Ishikawa (cell line): ENCODE measurements around the gene COG1.

ENCODE experiments used
- CEBPB ChIP-seq: IDR thresholded peaks from 2 replicates; pipeline ENCODE4 v1.6.1; 2012
- CREB1 ChIP-seq: IDR thresholded peaks from 2 replicates; pipeline ENCODE4 v1.6.1; 2012; ENCODE audit warnings: low read depth
- EGR1 ChIP-seq: IDR thresholded peaks from 2 replicates; pipeline ENCODE4 v1.6.1; 2012
- EP300 ChIP-seq: IDR thresholded peaks from 2 replicates; pipeline ENCODE4 v1.6.1; 2012; ENCODE audit warnings: borderline replicate concordance
- FOXM1 ChIP-seq: IDR thresholded peaks from 2 replicates; pipeline ENCODE4 v1.6.1; 2012; ENCODE audit warnings: low read depth, borderline replicate concordance
- RAD21 ChIP-seq: IDR thresholded peaks from 2 replicates; pipeline ENCODE4 v1.6.1; 2012; ENCODE audit warnings: low read depth
- TAF1 ChIP-seq: IDR thresholded peaks from 2 replicates; pipeline ENCODE4 v1.6.1; 2012; ENCODE audit warnings: low read depth, mild to moderate bottlenecking
- TEAD4 ChIP-seq: IDR thresholded peaks from 2 replicates; pipeline ENCODE4 v1.6.1; 2012
- YY1 ChIP-seq: IDR thresholded peaks from 2 replicates; pipeline ENCODE4 v1.6.1; 2012; ENCODE audit warnings: low read depth
- ZBTB7A ChIP-seq: IDR thresholded peaks from 2 replicates; pipeline ENCODE4 v1.6.1; 2012; ENCODE audit warnings: low read depth
- TF ChIP-seq, protein P1 (sequence below): IDR thresholded peaks from 2 replicates; pipeline ENCODE4 v1.6.1; 2012
- TF ChIP-seq, protein P2 (sequence below): IDR thresholded peaks from 2 replicates; pipeline ENCODE4 v1.6.1; 2012; ENCODE audit warnings: low read depth, mild to moderate bottlenecking

DNA sequence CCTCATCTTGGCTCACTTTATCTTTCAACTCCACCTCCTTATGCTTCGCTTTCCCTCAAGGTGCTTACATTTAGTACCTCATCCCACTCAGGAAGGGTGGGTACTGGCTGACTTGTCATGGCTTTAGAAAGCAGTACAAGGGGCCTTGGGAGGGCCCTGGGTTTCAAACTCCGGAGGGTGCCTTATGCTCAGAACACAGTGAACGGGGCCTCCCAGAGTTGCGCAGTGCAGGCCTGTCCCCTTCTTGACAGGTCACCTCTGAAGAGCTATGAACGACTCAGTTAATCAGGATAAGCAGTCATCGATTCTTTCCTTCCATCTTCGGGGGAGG is 6.0 kb downstream of the COG1 start:
- TF ChIP-seq CREB1 (no peak), CEBPB (no peak), YY1 (no peak), TEAD4 (no peak), EP300 (no peak), ZBTB7A (no peak), TAF1 (no peak), FOXM1 (no peak), EGR1 (no peak), RAD21 (no peak)
- TF ChIP-seq, protein P1, sequence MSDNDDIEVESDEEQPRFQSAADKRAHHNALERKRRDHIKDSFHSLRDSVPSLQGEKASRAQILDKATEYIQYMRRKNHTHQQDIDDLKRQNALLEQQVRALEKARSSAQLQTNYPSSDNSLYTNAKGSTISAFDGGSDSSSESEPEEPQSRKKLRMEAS, result no peak
- TF ChIP-seq, protein P2, sequence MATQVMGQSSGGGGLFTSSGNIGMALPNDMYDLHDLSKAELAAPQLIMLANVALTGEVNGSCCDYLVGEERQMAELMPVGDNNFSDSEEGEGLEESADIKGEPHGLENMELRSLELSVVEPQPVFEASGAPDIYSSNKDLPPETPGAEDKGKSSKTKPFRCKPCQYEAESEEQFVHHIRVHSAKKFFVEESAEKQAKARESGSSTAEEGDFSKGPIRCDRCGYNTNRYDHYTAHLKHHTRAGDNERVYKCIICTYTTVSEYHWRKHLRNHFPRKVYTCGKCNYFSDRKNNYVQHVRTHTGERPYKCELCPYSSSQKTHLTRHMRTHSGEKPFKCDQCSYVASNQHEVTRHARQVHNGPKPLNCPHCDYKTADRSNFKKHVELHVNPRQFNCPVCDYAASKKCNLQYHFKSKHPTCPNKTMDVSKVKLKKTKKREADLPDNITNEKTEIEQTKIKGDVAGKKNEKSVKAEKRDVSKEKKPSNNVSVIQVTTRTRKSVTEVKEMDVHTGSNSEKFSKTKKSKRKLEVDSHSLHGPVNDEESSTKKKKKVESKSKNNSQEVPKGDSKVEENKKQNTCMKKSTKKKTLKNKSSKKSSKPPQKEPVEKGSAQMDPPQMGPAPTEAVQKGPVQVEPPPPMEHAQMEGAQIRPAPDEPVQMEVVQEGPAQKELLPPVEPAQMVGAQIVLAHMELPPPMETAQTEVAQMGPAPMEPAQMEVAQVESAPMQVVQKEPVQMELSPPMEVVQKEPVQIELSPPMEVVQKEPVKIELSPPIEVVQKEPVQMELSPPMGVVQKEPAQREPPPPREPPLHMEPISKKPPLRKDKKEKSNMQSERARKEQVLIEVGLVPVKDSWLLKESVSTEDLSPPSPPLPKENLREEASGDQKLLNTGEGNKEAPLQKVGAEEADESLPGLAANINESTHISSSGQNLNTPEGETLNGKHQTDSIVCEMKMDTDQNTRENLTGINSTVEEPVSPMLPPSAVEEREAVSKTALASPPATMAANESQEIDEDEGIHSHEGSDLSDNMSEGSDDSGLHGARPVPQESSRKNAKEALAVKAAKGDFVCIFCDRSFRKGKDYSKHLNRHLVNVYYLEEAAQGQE, result no peak
